GM10248 (cell line): Measurements from ENCODE around the gene INPP4B.
"Not testable (repeated sequence)": the region's sequence is repeated elsewhere in the genome, so short reads cannot be mapped to it uniquely, and the experiment has no call there.

Source experiments
- CTCF ChIA-PET: fragments of 300-600 bp; sonication (Branson Sonifier 250); formaldehyde crosslinking; extraction: SDS; loops from one replicate; lab custom pipeline; 2021; ENCODE audit warnings: antibody characterized with exemption; lab: Yijun Ruan, JAX
- POLR2A ChIA-PET: fragments of 350-650 bp; sonication (Branson Sonifier 250); formaldehyde crosslinking; extraction: SDS; loops from one replicate; lab custom pipeline; 2020; ENCODE audit warnings: antibody characterized with exemption; lab: Yijun Ruan, JAX
- DNase-seq: peaks from one replicate; pipeline ENCODE4 v3.0.0; 2012; ENCODE audit errors: extremely low spot score
- TF ChIP-seq, protein P1 (sequence below): IDR thresholded peaks from 2 replicates; pipeline ENCODE4 v1.5.1; 2012; ENCODE audit warnings: mild to moderate bottlenecking, low read depth; ENCODE audit errors: extremely low read depth, missing control alignments, control extremely low read depth

INPP4B gene

DNA sequence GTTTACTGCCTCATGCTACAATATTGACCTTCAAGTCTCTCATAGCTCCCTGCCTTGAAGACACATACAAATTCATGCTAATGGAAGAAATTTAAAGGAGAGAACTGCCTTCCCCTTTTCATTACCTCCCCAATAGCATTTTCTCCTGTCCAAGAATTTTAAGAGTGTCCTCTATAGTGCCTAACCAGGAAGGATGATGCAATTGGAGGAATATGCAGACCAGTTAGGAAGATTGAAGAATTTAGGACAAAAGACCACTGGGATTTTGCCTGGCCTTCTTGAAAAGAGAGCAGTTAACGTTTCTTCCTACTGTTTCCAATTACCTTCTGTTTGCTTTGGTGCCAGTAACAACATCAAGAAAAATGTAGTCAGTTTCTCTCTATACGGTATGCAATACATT lies 443.9 kb downstream of the INPP4B start:
- POLR2A ChIA-PET, result no interaction called here
- TF ChIP-seq, protein P1, sequence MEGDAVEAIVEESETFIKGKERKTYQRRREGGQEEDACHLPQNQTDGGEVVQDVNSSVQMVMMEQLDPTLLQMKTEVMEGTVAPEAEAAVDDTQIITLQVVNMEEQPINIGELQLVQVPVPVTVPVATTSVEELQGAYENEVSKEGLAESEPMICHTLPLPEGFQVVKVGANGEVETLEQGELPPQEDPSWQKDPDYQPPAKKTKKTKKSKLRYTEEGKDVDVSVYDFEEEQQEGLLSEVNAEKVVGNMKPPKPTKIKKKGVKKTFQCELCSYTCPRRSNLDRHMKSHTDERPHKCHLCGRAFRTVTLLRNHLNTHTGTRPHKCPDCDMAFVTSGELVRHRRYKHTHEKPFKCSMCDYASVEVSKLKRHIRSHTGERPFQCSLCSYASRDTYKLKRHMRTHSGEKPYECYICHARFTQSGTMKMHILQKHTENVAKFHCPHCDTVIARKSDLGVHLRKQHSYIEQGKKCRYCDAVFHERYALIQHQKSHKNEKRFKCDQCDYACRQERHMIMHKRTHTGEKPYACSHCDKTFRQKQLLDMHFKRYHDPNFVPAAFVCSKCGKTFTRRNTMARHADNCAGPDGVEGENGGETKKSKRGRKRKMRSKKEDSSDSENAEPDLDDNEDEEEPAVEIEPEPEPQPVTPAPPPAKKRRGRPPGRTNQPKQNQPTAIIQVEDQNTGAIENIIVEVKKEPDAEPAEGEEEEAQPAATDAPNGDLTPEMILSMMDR, result no peak
- CTCF ChIA-PET, result no interaction called here
- DNase-seq, result no peak

DNA sequence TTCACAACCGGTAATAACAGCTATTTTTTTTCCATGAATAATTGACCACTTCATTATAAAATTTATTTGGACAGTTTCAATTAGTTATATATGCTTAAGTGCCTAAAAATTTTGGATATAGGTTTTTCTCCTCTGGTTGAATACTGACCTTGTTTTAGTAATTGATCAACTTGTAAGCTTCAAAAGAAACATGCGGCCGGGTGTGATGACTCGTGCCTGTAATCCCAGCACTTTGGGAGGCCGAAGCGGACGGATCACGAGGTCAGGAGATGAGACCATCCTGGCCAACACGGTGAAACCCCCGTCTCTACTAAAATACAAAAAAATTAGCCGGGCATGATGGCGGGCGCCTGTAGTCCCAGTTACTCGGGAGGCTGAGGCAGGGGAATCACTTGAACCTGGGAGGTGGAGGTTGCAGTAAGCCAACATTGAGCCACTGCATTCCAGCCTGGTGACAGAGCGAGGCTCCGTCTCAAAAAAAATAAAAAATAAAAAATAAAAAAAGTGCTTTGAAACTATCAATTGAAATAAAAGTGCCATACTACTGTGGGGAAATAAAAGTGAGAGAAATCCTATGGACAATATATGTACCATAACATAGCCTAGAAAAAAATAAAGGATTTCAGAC lies 448.6 kb downstream of the INPP4B start:
- CTCF ChIA-PET, DNase-seq, POLR2A ChIA-PET: not testable (repeated sequence)

DNA sequence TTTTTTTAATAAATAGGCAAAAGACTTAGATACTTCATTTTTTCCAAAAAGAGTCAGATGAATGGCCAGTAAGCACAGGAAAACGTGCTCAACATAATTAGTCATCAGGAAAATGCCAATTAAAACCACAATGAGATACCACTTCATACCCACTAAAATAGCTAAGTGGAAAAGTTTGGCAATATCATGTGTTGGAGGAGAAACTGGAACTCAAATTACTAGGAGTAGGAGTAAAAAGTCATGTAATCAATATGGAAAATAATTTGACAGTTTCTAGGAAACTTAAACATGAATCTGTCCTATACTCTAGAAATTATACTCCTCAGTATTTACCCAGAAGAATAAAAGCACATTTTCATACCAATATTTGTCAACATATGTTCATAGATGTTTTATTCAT lies 449.8 kb downstream of the INPP4B start:
- DNase-seq, result no peak
- POLR2A ChIA-PET, result no interaction called here

DNA sequence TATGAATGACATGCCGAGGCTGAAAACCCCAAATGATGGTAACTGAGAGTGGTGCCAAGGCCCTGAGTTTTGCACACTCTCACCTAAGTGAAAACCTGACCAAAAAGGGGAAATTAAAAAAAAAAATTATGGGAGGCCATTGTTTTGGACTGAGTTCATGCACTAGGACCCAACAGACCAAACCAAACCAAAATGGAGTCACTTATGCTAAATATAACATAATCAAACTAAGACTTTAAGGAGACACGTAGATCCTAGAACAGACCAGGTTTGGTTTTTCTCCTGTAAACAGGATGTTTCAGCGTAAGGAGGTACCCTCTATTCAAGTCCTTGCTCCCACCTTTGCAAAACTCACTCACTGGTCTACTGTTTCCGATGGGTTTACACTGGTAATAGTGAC lies 453.0 kb downstream of the INPP4B start:
- DNase-seq, result no peak
- CTCF ChIA-PET, result no interaction called here
- TF ChIP-seq, protein P1, result no peak
- POLR2A ChIA-PET, result no interaction called here

More for the DNA sequence above, 449.8 kb downstream of the INPP4B start:
- CTCF ChIA-PET, result no interaction called here
- TF ChIP-seq, protein P1, result no peak

DNA sequence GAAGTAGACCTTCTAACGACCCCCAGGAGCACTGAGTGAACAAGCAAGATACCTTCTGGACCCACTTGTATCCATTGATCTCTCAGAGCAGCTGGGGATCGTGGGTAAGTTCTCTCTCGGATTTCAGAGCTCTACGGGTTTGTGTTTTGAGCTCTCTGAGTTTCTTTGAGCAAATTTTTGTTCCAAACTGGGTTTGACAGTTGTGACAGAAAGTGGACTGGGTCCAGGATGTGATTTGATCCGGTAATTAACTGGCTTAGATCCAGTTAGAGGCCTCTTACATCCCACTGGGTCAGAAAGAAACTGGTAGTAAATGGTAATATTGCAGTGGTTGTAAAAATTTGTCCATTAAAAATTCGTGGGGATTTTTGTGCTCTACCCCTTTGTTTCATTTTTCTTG lies 459.2 kb downstream of the INPP4B start:
- ChIA-PET CTCF (interaction anchor here (1.8 kb wide), 1 partner anchor 8 kb away, joined by 4 read pairs; no protein-coding TSS in a partner anchor), POLR2A (no interaction called here)
- TF ChIP-seq, protein P1, result no peak
- DNase-seq, result no peak

DNA sequence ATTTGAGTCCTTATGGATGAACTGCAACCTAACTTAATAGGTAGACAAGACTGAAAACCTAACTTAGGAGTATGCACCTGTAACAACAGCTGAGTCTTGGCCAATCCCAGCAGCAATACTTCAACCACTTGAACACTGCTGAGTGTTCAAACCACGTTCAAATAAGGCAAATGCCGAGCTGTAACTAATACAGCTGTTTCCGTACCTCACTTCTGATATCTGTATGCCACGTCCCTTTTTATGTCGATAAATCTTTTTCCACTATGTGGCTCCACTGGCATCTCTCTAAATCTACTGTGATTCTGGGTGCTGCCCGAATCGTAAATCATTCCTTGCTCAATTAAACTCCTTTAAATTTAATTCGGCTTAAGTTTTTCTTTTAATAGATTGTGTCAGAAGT lies 459.7 kb downstream of the INPP4B start:
- POLR2A ChIA-PET, result no interaction called here
- CTCF ChIA-PET, result interaction anchor here (1.0 to 1.8 kb wide), 2 partner anchors 8 to 75 kb away, joined by 3 to 4 read pairs; no protein-coding TSS in a partner anchor

DNA sequence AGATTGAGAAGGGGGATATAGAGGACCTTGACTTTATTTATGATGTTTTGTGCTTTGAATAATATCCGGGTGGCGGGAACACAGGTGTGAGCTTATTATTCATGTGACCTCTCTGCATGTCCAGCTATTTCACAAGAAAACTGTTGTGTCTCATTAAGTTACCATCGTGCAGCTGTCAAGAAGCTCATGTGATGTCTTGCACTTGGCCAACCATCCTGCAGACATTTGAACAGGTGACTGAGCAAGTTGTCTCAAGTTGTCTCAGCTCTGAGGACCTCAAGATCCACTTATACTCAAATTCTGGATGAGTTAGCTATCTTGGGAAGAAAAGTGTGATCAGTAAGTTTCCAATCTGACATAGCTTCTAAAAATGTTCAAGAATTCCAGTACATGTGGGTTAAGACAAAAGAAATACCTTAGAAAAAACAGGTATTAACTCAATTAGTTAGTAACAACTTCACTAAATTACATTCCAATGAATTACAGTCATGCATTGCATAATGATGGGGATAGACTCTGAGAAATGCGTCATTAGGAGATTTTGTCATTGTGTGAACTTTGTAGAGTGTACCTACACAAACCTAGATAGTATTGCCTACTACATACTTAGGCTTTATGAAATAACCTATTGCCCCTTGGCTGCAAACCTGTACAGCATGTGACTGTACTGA lies 462.2 kb downstream of the INPP4B start:
- TF ChIP-seq, protein P1, result no peak
- ChIA-PET CTCF (interaction anchor here (0.8 to 1.2 kb wide), 5 partner anchors 8 to 27 kb away, joined by 3 to 4 read pairs (median 3); no protein-coding TSS in a partner anchor), POLR2A (no interaction called here)
- no peak for DNase-seq

More for the DNA sequence above, 459.7 kb downstream of the INPP4B start:
- no peak for DNase-seq
- TF ChIP-seq, protein P1, result no peak
